ENCODE results near the gene DNM3. TPM values are rescaled to one million over a fixed set of nuclear protein-coding genes. Genes with fewer than 3 reads are reported as not detected.

Gene DNM3
- total and polyA plus RNA-seq, 2 donors (not counting 1 experiment from before 2014, with no cell fraction given), result 1.0 to 1.3 TPM

GRCh38 chr1:172230526-172230925 lies 389.2 kb downstream of the DNM3 start:
- Mint-ChIP-seq H3K27ac (no peak overlapping the region), H3K9me3 (ENCODE audit: insufficient read depth) (peaks cover 6% of the 10 kb centered on the region), H3K4me3 (no peak overlapping the region), H3K4me1 (no peaks in the 10 kb centered on the region), H3K27me3 (no peaks in the 10 kb centered on the region)
- WGBS (ENCODE audit: insufficient coverage), result no CpG with 5 or more reads among the region's 2 CpGs
- DNase-seq, result no peak
- no peak overlapping the region for H3K27ac ChIP-seq (ENCODE audit: low read length in 2 of 2)
- POLR2A ChIA-PET, result no interaction called here
- H3K27me3 ChIP-seq (replicated peaks in 1 of 4; ENCODE audit: control extremely low read depth in 1 of 4, control insufficient read depth in 3 of 4, insufficient read depth in 4 of 4, low read length in 3 of 4), result no peaks in the 10 kb centered on the region
- CTCF ChIA-PET, result no interaction called here
- H3K36me3 ChIP-seq (replicated peaks in 1 of 2; ENCODE audit: control extremely low read depth in 1 of 2, control insufficient read depth in 1 of 2, extremely low read depth in 1 of 2, insufficient read depth in 2 of 2, low read length in 1 of 2), result no peaks in the 10 kb centered on the region
- no peak overlapping the region for H3K9ac ChIP-seq (ENCODE audit: low read length)
- no peaks in the 10 kb centered on the region for H3K79me2 ChIP-seq (ENCODE audit: control insufficient read depth, insufficient read depth, low read length)
- TF ChIP-seq CTCF (IDR thresholded peaks at IDR 0.05), result no peak
- no peak for TF ChIP-seq EZH2 (IDR thresholded peaks at IDR 0.05; ENCODE audit: borderline replicate concordance, insufficient read depth, low read depth, low read length, poor library complexity, severe bottlenecking)
- no peak for ATAC-seq (ENCODE audit: low read depth)
- intact Hi-C loops (cut with micrococcal nuclease), result no loop called here
- H3K4me1 ChIP-seq (ENCODE audit: control insufficient read depth in 2 of 2, insufficient read depth in 2 of 2, low read length in 2 of 2), result no peaks in the 10 kb centered on the region
- no peaks in the 10 kb centered on the region for H4K20me1 ChIP-seq (ENCODE audit: control insufficient read depth, insufficient read depth, low read length, poor library complexity, severe bottlenecking)
- no peak overlapping the region for H2AFZ ChIP-seq (ENCODE audit: insufficient read depth, low read depth, low read length, poor library complexity, severe bottlenecking)
- no peaks in the 10 kb centered on the region for H3K9me3 ChIP-seq (ENCODE audit: control extremely low read depth in 1 of 3, control insufficient read depth in 2 of 3, insufficient read depth in 1 of 3, low read length in 2 of 3)
- H3K4me3 ChIP-seq (ENCODE audit: control extremely low read depth in 1 of 5, extremely low read depth in 1 of 5, insufficient read depth in 1 of 5, low read depth in 2 of 5, low read length in 4 of 5), result no peak overlapping the region
- H3K4me2 ChIP-seq (replicated peaks; ENCODE audit: low read depth, low read length, poor library complexity, severe bottlenecking), result no peak overlapping the region

GRCh38 chr1:172236958-172237357 lies 395.7 kb downstream of the DNM3 start:
- no peaks in the 10 kb centered on the region for H3K4me1 ChIP-seq (ENCODE audit: control insufficient read depth in 2 of 2, insufficient read depth in 2 of 2, low read length in 2 of 2)
- POLR2A ChIA-PET, result no interaction called here

More at GRCh38 chr1:172236958-172237357, 395.7 kb downstream of the DNM3 start:
- DNase-seq (no peak), ATAC-seq (ENCODE audit: low read depth) (no peak)
- no peak overlapping the region for H3K4me3 ChIP-seq (ENCODE audit: control extremely low read depth in 1 of 5, extremely low read depth in 1 of 5, insufficient read depth in 1 of 5, low read depth in 2 of 5, low read length in 4 of 5)
- no peaks in the 10 kb centered on the region for H3K79me2 ChIP-seq (ENCODE audit: control insufficient read depth, insufficient read depth, low read length)
- H2AFZ ChIP-seq (ENCODE audit: insufficient read depth, low read depth, low read length, poor library complexity, severe bottlenecking), result no peak overlapping the region
- Mint-ChIP-seq H3K27me3 (no peaks in the 10 kb centered on the region), H3K9me3 (ENCODE audit: insufficient read depth) (no peaks in the 10 kb centered on the region), H3K27ac (no peak overlapping the region), H3K4me1 (no peaks in the 10 kb centered on the region), H3K4me3 (no peak overlapping the region)
- H3K4me2 ChIP-seq (replicated peaks; ENCODE audit: low read depth, low read length, poor library complexity, severe bottlenecking), result no peak overlapping the region
- no peaks in the 10 kb centered on the region for H3K9me3 ChIP-seq (ENCODE audit: control extremely low read depth in 1 of 3, control insufficient read depth in 2 of 3, insufficient read depth in 1 of 3, low read length in 2 of 3)
- no peaks in the 10 kb centered on the region for H3K27me3 ChIP-seq (replicated peaks in 1 of 4; ENCODE audit: control extremely low read depth in 1 of 4, control insufficient read depth in 3 of 4, insufficient read depth in 4 of 4, low read length in 3 of 4)
- H3K9ac ChIP-seq (ENCODE audit: low read length), result no peak overlapping the region
- no peak for TF ChIP-seq CTCF (IDR thresholded peaks at IDR 0.05)
- no peak for TF ChIP-seq EZH2 (IDR thresholded peaks at IDR 0.05; ENCODE audit: borderline replicate concordance, insufficient read depth, low read depth, low read length, poor library complexity, severe bottlenecking)
- intact Hi-C loops (cut with micrococcal nuclease), result no loop called here
- 100% methylated on average over 1 of the region's 5 CpGs for WGBS (ENCODE audit: insufficient coverage)
- CTCF ChIA-PET, result no interaction called here
- no peaks in the 10 kb centered on the region for H4K20me1 ChIP-seq (ENCODE audit: control insufficient read depth, insufficient read depth, low read length, poor library complexity, severe bottlenecking)
- no peak overlapping the region for H3K27ac ChIP-seq (ENCODE audit: low read length in 2 of 2)
- no peaks in the 10 kb centered on the region for H3K36me3 ChIP-seq (replicated peaks in 1 of 2; ENCODE audit: control extremely low read depth in 1 of 2, control insufficient read depth in 1 of 2, extremely low read depth in 1 of 2, insufficient read depth in 2 of 2, low read length in 1 of 2)
